ENCODE data around the gene MATN4. TPM values are rescaled to one million over a fixed set of nuclear protein-coding genes. Genes with fewer than 3 reads are reported as not detected.

The MATN4 gene
- total and polyA plus RNA-seq, 2 donors (not counting 1 experiment from before 2014, with no cell fraction given) = not detected

DNA sequence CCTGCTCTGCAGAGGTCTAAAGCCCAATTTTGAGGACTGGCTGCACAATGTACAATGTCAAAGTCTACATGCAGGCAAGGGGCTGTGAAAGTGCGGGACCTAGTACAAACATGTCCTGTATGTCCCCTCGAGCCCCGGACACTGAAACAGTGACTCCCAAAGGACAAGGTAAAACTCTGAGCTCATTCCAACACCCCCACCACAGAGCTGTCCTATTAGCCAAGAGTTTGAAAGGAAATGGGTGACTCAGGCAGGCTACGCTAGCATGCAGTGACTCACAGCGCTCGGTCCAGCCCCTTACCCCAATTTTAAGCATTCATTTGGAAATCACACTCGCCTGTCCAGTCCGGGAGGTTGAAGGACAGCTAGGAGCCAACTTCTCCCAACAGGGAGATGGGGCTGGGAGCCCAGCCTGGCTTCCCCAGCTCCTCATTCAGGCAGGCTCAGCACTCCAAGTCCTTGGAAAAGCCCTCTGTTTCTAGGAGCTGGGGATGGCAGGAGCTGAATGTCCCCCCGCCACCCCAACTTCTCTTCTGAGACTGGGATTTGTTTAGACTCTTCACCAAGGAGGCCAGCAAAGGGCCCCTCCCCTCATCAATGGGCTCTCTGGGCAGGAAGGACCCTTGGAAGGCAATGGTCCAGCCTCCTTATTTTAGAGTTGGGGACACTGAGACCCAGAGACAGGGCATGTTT, 36.2 kb upstream of the MATN4 start:
- Histone ChIP-seq H3K4me1 (ENCODE audit: control insufficient read depth in 2 of 2, insufficient read depth in 2 of 2, low read length in 2 of 2) (peaks cover 21 to 23% of the 10 kb centered on the region in 2 donors), H3K4me2 (replicated peaks; ENCODE audit: low read depth, low read length, poor library complexity, severe bottlenecking) (no peak overlapping the region), H3K9me3 (ENCODE audit: control extremely low read depth in 1 of 3, control insufficient read depth in 2 of 3, insufficient read depth in 1 of 3, low read length in 2 of 3) (peaks cover 0 to 3% (median 0%) of the 10 kb centered on the region in 3 donors), H2AFZ (ENCODE audit: insufficient read depth, low read depth, low read length, poor library complexity, severe bottlenecking) (no peak overlapping the region), H3K36me3 (replicated peaks in 1 of 2; ENCODE audit: control extremely low read depth in 1 of 2, control insufficient read depth in 1 of 2, extremely low read depth in 1 of 2, insufficient read depth in 2 of 2, low read length in 1 of 2) (no peaks in the 10 kb centered on the region), H3K9ac (ENCODE audit: low read length) (no peak overlapping the region), H4K20me1 (ENCODE audit: control insufficient read depth, insufficient read depth, low read length, poor library complexity, severe bottlenecking) (no peaks in the 10 kb centered on the region), H3K27me3 (replicated peaks in 1 of 4; ENCODE audit: control extremely low read depth in 1 of 4, control insufficient read depth in 3 of 4, insufficient read depth in 4 of 4, low read length in 3 of 4) (peaks cover 0 to 39% (median 6%) of the 10 kb centered on the region in 4 experiments), H3K4me3 (ENCODE audit: control extremely low read depth in 1 of 5, extremely low read depth in 1 of 5, insufficient read depth in 1 of 5, low read depth in 2 of 5, low read length in 4 of 5) (no peak overlapping the region), H3K79me2 (ENCODE audit: control insufficient read depth, insufficient read depth, low read length) (no peaks in the 10 kb centered on the region), H3K27ac (ENCODE audit: low read length in 2 of 2) (no peak overlapping the region)
- H3K4me1 Mint-ChIP-seq = peaks cover 10% of the 10 kb centered on the region
- TF ChIP-seq, protein P1, sequence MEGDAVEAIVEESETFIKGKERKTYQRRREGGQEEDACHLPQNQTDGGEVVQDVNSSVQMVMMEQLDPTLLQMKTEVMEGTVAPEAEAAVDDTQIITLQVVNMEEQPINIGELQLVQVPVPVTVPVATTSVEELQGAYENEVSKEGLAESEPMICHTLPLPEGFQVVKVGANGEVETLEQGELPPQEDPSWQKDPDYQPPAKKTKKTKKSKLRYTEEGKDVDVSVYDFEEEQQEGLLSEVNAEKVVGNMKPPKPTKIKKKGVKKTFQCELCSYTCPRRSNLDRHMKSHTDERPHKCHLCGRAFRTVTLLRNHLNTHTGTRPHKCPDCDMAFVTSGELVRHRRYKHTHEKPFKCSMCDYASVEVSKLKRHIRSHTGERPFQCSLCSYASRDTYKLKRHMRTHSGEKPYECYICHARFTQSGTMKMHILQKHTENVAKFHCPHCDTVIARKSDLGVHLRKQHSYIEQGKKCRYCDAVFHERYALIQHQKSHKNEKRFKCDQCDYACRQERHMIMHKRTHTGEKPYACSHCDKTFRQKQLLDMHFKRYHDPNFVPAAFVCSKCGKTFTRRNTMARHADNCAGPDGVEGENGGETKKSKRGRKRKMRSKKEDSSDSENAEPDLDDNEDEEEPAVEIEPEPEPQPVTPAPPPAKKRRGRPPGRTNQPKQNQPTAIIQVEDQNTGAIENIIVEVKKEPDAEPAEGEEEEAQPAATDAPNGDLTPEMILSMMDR (IDR thresholded peaks at IDR 0.05) = no peak
- TF ChIP-seq EZH2 (IDR thresholded peaks at IDR 0.05; ENCODE audit: borderline replicate concordance, insufficient read depth, low read depth, low read length, poor library complexity, severe bottlenecking) = no peak
- intact Hi-C loops (cut with micrococcal nuclease) = no loop called here
- WGBS (ENCODE audit: insufficient coverage) = 100% methylated on average over 2 of the region's 9 CpGs
- no peak overlapping the region for H3K27ac Mint-ChIP-seq
- CTCF ChIA-PET = interaction anchor here (1.0 to 1.5 kb wide), 2 partner anchors 92 to 426 kb away, joined by 3 to 4 read pairs; no protein-coding TSS in a partner anchor
- DNase-seq (no peak), ATAC-seq (ENCODE audit: low read depth) (no peak)
- peaks cover 23% of the 10 kb centered on the region for H3K27me3 Mint-ChIP-seq
- H3K9me3 Mint-ChIP-seq (ENCODE audit: insufficient read depth) = no peaks in the 10 kb centered on the region
- H3K4me3 Mint-ChIP-seq = no peak overlapping the region
- POLR2A ChIA-PET = interaction anchor here (0.9 kb wide), 1 partner anchor 19 kb away, joined by 3 read pairs; the partner anchor contains the start of gene SYS1

DNA sequence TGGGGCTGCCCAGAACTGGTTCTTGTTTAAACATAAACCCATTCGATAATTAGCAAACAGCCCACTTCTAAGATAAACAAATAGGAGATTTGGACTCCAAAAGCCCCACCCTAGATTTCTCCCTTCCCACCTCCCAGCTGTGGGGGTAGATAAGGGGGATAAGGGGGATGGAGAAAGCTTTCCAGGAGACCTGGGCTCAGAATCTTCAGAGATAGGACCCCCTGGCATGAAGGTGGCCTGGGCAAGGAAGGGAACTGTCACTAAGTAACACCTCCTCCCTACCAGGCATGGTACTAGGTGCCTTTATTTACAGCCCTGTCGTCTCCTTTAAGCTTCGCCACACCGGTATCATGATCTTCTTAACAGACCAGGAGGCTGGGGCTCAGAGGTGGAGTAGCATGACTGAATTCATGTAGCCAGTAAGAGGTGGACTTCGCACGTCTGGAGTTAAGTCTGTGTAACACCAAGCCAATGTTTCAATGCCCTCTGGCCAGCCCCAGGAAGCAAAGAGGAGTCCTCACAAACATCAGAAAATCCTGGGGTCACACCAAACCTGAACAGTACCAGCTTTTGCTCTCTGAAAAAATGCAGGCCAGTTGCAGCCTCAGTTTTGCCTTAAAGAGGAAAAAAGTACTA, 35.6 kb upstream of the MATN4 start:
- Histone ChIP-seq H4K20me1 (ENCODE audit: control insufficient read depth, insufficient read depth, low read length, poor library complexity, severe bottlenecking) (no peaks in the 10 kb centered on the region), H3K9ac (ENCODE audit: low read length) (no peak overlapping the region), H3K27me3 (replicated peaks in 1 of 4; ENCODE audit: control extremely low read depth in 1 of 4, control insufficient read depth in 3 of 4, insufficient read depth in 4 of 4, low read length in 3 of 4) (peaks cover 0 to 36% (median 6%) of the 10 kb centered on the region in 4 experiments), H3K4me2 (replicated peaks; ENCODE audit: low read depth, low read length, poor library complexity, severe bottlenecking) (no peak overlapping the region), H2AFZ (ENCODE audit: insufficient read depth, low read depth, low read length, poor library complexity, severe bottlenecking) (no peak overlapping the region), H3K4me1 (ENCODE audit: control insufficient read depth in 2 of 2, insufficient read depth in 2 of 2, low read length in 2 of 2) (peaks cover 20 to 22% of the 10 kb centered on the region in 2 donors), H3K9me3 (ENCODE audit: control extremely low read depth in 1 of 3, control insufficient read depth in 2 of 3, insufficient read depth in 1 of 3, low read length in 2 of 3) (peaks cover 0 to 3% (median 0%) of the 10 kb centered on the region in 3 donors), H3K79me2 (ENCODE audit: control insufficient read depth, insufficient read depth, low read length) (no peaks in the 10 kb centered on the region), H3K27ac (ENCODE audit: low read length in 2 of 2) (no peak overlapping the region), H3K4me3 (ENCODE audit: control extremely low read depth in 1 of 5, extremely low read depth in 1 of 5, insufficient read depth in 1 of 5, low read depth in 2 of 5, low read length in 4 of 5) (no peak overlapping the region), H3K36me3 (replicated peaks in 1 of 2; ENCODE audit: control extremely low read depth in 1 of 2, control insufficient read depth in 1 of 2, extremely low read depth in 1 of 2, insufficient read depth in 2 of 2, low read length in 1 of 2) (no peaks in the 10 kb centered on the region)
- DNase-seq (no peak), ATAC-seq (ENCODE audit: low read depth) (no peak)
- no peak overlapping the region for H3K27ac Mint-ChIP-seq
- H3K9me3 Mint-ChIP-seq (ENCODE audit: insufficient read depth) = no peaks in the 10 kb centered on the region
- intact Hi-C loops (cut with micrococcal nuclease) = no loop called here
- peaks cover 23% of the 10 kb centered on the region for H3K27me3 Mint-ChIP-seq
- POLR2A ChIA-PET = interaction anchor here (0.9 kb wide), 1 partner anchor 19 kb away, joined by 3 read pairs; the partner anchor contains the start of gene SYS1
- 96% methylated on average over 3 of the region's 6 CpGs for WGBS (ENCODE audit: insufficient coverage)
- TF ChIP-seq, protein P1 (IDR thresholded peaks at IDR 0.05) = no peak
- no peak for TF ChIP-seq EZH2 (IDR thresholded peaks at IDR 0.05; ENCODE audit: borderline replicate concordance, insufficient read depth, low read depth, low read length, poor library complexity, severe bottlenecking)
- CTCF ChIA-PET = interaction anchor here (1.0 to 1.5 kb wide), 2 partner anchors 93 to 427 kb away, joined by 3 to 4 read pairs; no protein-coding TSS in a partner anchor
- no peak overlapping the region for H3K4me3 Mint-ChIP-seq
- peaks cover 10% of the 10 kb centered on the region for H3K4me1 Mint-ChIP-seq
